NCI-H146 (cell line): ENCODE measurements around the gene KIF9.
"Not testable (repeated sequence)": the region's sequence is repeated elsewhere in the genome, so short reads cannot be mapped to it uniquely, and the experiment has no call there.

Experiments used
- DNase-seq: peaks from one replicate; lab custom pipeline; 2025; lab: John Stamatoyannopoulos, UW

Gene KIF9

GRCh38 chr3:47294392-47294791, 11.8 kb upstream of the KIF9 start:
- no peak for DNase-seq

- DNase-seq = no peak
These were observed 11.2 kb upstream of the KIF9 start for GRCh38 chr3:47293822-47294221.

- not testable (repeated sequence) for DNase-seq
These were observed 9.3 kb upstream of the KIF9 start for GRCh38 chr3:47291754-47292420.

GRCh38 chr3:47291158-47291753, 8.7 kb upstream of the KIF9 start:
- no peak for DNase-seq

- DNase-seq = no peak
These were observed 6.6 kb upstream of the KIF9 start for GRCh38 chr3:47288966-47289910.

GRCh38 chr3:47283591-47284364, 1.2 kb upstream of the KIF9 start:
- DNase-seq = peak; percentile 75

- DNase-seq = peak; percentile 22
These were observed 566 bp upstream of the KIF9 start for GRCh38 chr3:47283193-47283537.

GRCh38 chr3:47280519-47280918, 2.1 kb downstream of the KIF9 start:
- no peak for DNase-seq

GRCh38 chr3:47276558-47276957, 6.0 kb downstream of the KIF9 start:
- DNase-seq = no peak

- DNase-seq = no peak
These were observed 7.9 kb downstream of the KIF9 start for GRCh38 chr3:47274652-47275051.

GRCh38 chr3:47273564-47273963, 9.0 kb downstream of the KIF9 start:
- DNase-seq = no peak

GRCh38 chr3:47270526-47270925, 12.1 kb downstream of the KIF9 start:
- no peak for DNase-seq

- no peak for DNase-seq
These were observed 15.1 kb downstream of the KIF9 start for GRCh38 chr3:47267490-47267824.

GRCh38 chr3:47266709-47267489, 15.7 kb downstream of the KIF9 start:
- no peak for DNase-seq

GRCh38 chr3:47265725-47266428, 16.7 kb downstream of the KIF9 start:
- no peak for DNase-seq

- no peak for DNase-seq
These were observed 17.6 kb downstream of the KIF9 start for GRCh38 chr3:47265008-47265407.

- no peak for DNase-seq
These were observed 21.3 kb downstream of the KIF9 start for GRCh38 chr3:47261301-47261700.

- DNase-seq = no peak
These were observed 22.0 kb downstream of the KIF9 start for GRCh38 chr3:47260605-47261004.

- no peak for DNase-seq
These were observed 23.5 kb downstream of the KIF9 start for GRCh38 chr3:47259114-47259513.

GRCh38 chr3:47256331-47256730, 26.3 kb downstream of the KIF9 start:
- not testable (repeated sequence) for DNase-seq

- no peak for DNase-seq
These were observed 30.9 kb downstream of the KIF9 start for GRCh38 chr3:47251689-47252088.
